ENCODE measurements around the gene FAM107B. TPM values are rescaled to one million over a fixed set of nuclear protein-coding genes. Genes with fewer than 3 reads are reported as not detected.

Gene FAM107B
- total RNA-seq, 1 experiment from 2014 or later: 61.6 TPM

DNA sequence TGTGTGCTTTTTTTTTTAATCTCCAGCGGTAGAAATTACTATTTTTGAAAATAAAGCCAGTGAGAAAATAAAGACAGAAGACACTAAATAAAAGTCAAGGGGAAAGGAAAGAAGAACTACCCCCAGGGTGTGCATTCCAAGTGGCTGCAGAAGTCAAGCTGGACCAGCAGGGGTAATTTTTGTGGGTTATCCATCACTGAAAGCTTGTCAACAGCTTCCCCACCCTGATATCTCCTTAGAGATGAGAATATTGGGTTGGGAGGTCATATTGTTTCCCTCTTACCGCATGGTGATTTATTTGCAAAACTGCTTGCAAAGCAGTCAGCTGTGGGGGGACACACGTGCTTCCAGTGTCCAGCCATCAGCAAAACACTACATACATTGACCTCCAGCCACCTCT is 46.4 kb downstream of the FAM107B start:
- POLR2A ChIA-PET (ENCODE audit: low non-redundant PET): no interaction called here
- no peak for TF ChIP-seq CTCF (conservative IDR thresholded peaks at IDR 0.05; ENCODE audit: low read depth, low read length)
- no peak for TF ChIP-seq EZH2 (IDR thresholded peaks at IDR 0.05; ENCODE audit: borderline replicate concordance, low read depth, low read length, poor library complexity, severe bottlenecking)
- H3K27me3 ChIP-seq (replicated peaks; ENCODE audit: insufficient read depth, low read depth, low read length, poor library complexity): no peaks in the 10 kb centered on the region
- no TSS peak for BruUV-seq (replicated peaks)
- no peaks in the 10 kb centered on the region for H3K4me1 ChIP-seq (ENCODE audit: insufficient read depth, low read length, poor library complexity, severe bottlenecking)
- CTCF ChIA-PET: no interaction called here
- no peaks in the 10 kb centered on the region for H3K36me3 ChIP-seq (ENCODE audit: insufficient read depth, low read length, poor library complexity, severe bottlenecking)
- no peak for DNase-seq (ENCODE audit: low spot score)
- H3K9me3 ChIP-seq (ENCODE audit: low read depth, low read length, poor library complexity, severe bottlenecking): no peaks in the 10 kb centered on the region
- H3K4me3 ChIP-seq (ENCODE audit: low read depth, low read length, poor library complexity, severe bottlenecking): no peak overlapping the region
- no peak overlapping the region for H3K27ac ChIP-seq (ENCODE audit: low read depth, low read length, poor library complexity, severe bottlenecking)
- intact Hi-C loops (cut with micrococcal nuclease; ENCODE audit: unreplicated experiment): no loop called here

- no peak for DNase-seq (ENCODE audit: low spot score)
- intact Hi-C loops (cut with micrococcal nuclease; ENCODE audit: unreplicated experiment): no loop called here
- BruUV-seq (replicated peaks): no TSS peak
- H3K27me3 ChIP-seq (replicated peaks; ENCODE audit: insufficient read depth, low read depth, low read length, poor library complexity): no peaks in the 10 kb centered on the region
- CTCF ChIA-PET: no interaction called here
- no peaks in the 10 kb centered on the region for H3K4me1 ChIP-seq (ENCODE audit: insufficient read depth, low read length, poor library complexity, severe bottlenecking)
- POLR2A ChIA-PET (ENCODE audit: low non-redundant PET): no interaction called here
- H3K9me3 ChIP-seq (ENCODE audit: low read depth, low read length, poor library complexity, severe bottlenecking): no peaks in the 10 kb centered on the region
- TF ChIP-seq EZH2 (IDR thresholded peaks at IDR 0.05; ENCODE audit: borderline replicate concordance, low read depth, low read length, poor library complexity, severe bottlenecking) (no peak), CTCF (conservative IDR thresholded peaks at IDR 0.05; ENCODE audit: low read depth, low read length) (no peak)
- no peaks in the 10 kb centered on the region for H3K36me3 ChIP-seq (ENCODE audit: insufficient read depth, low read length, poor library complexity, severe bottlenecking)
- no peak overlapping the region for H3K4me3 ChIP-seq (ENCODE audit: low read depth, low read length, poor library complexity, severe bottlenecking)
- no peak overlapping the region for H3K27ac ChIP-seq (ENCODE audit: low read depth, low read length, poor library complexity, severe bottlenecking)
Measured at GRCh38 chr10:14727924-14728323, 46.8 kb downstream of the FAM107B start.

DNA sequence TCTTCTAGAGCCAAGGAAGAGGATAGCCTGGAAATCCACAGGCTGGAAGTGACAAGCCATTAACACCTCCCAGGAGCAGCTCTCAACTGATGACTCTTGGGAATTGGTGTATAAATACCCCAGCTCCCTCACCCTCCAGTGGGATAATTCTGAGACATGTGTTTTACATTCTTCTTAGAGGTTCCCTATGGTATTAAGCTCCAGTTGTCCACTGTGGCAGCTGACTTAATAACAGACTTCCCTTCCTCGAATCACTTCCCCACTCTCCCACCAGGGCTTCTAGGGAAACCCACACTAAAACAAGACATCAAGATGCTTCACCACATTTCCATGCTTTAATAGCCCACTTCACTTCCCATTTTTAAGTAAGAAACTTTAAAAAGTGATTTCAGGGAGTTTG is 47.2 kb downstream of the FAM107B start:
- no peaks in the 10 kb centered on the region for H3K9me3 ChIP-seq (ENCODE audit: low read depth, low read length, poor library complexity, severe bottlenecking)
- ChIA-PET CTCF (no interaction called here), POLR2A (ENCODE audit: low non-redundant PET) (no interaction called here)
- no TSS peak for BruUV-seq (replicated peaks)
- no peak for DNase-seq (ENCODE audit: low spot score)
- TF ChIP-seq CTCF (conservative IDR thresholded peaks at IDR 0.05; ENCODE audit: low read depth, low read length) (no peak), EZH2 (IDR thresholded peaks at IDR 0.05; ENCODE audit: borderline replicate concordance, low read depth, low read length, poor library complexity, severe bottlenecking) (no peak)
- intact Hi-C loops (cut with micrococcal nuclease; ENCODE audit: unreplicated experiment): no loop called here
- no peaks in the 10 kb centered on the region for H3K36me3 ChIP-seq (ENCODE audit: insufficient read depth, low read length, poor library complexity, severe bottlenecking)
- H3K27me3 ChIP-seq (replicated peaks; ENCODE audit: insufficient read depth, low read depth, low read length, poor library complexity): no peaks in the 10 kb centered on the region
- H3K4me3 ChIP-seq (ENCODE audit: low read depth, low read length, poor library complexity, severe bottlenecking): no peak overlapping the region
- no peaks in the 10 kb centered on the region for H3K4me1 ChIP-seq (ENCODE audit: insufficient read depth, low read length, poor library complexity, severe bottlenecking)
- H3K27ac ChIP-seq (ENCODE audit: low read depth, low read length, poor library complexity, severe bottlenecking): no peak overlapping the region
